Nephron progenitor cell (in vitro differentiated cells): ENCODE results near the gene DIS3L.
"Not testable (repeated sequence)": the region's sequence is repeated elsewhere in the genome, so short reads cannot be mapped to it uniquely, and the experiment has no call there.

ENCODE experiments used
- DNase-seq: peaks from one replicate; pipeline ENCODE4 v3.0.0; 2021
- H3K27ac Mint-ChIP-seq: 2 replicates; pipeline ENCODE4 v1.8.0; 2021; ENCODE audit warnings: mild to moderate bottlenecking, moderate library complexity, mixed read lengths
- H3K27me3 Mint-ChIP-seq: 2 replicates; pipeline ENCODE4 v1.8.0; 2021; ENCODE audit warnings: mild to moderate bottlenecking, low read depth, mixed read lengths; ENCODE audit not compliant: poor library complexity
- H3K36me3 Mint-ChIP-seq: 2 replicates; pipeline ENCODE4 v1.8.0; 2021; ENCODE audit warnings: low read depth, mixed read lengths
- H3K4me1 Mint-ChIP-seq: 2 replicates; pipeline ENCODE4 v1.8.0; 2021; ENCODE audit warnings: mixed read lengths
- H3K4me3 Mint-ChIP-seq: 2 replicates; pipeline ENCODE4 v1.8.0; 2021; ENCODE audit warnings: mild to moderate bottlenecking, moderate library complexity, mixed read lengths
- H3K9me3 Mint-ChIP-seq: 2 replicates; pipeline ENCODE4 v1.8.0; 2021; ENCODE audit warnings: mild to moderate bottlenecking, moderate library complexity, mixed read lengths
- CTCF ChIP-seq: fragments of 200-600 bp; sonication (generic); IDR thresholded peaks from 2 replicates; pipeline ENCODE4 v1.5.0; 2021; ENCODE audit warnings: antibody characterized with exemption

DIS3L gene

DNA sequence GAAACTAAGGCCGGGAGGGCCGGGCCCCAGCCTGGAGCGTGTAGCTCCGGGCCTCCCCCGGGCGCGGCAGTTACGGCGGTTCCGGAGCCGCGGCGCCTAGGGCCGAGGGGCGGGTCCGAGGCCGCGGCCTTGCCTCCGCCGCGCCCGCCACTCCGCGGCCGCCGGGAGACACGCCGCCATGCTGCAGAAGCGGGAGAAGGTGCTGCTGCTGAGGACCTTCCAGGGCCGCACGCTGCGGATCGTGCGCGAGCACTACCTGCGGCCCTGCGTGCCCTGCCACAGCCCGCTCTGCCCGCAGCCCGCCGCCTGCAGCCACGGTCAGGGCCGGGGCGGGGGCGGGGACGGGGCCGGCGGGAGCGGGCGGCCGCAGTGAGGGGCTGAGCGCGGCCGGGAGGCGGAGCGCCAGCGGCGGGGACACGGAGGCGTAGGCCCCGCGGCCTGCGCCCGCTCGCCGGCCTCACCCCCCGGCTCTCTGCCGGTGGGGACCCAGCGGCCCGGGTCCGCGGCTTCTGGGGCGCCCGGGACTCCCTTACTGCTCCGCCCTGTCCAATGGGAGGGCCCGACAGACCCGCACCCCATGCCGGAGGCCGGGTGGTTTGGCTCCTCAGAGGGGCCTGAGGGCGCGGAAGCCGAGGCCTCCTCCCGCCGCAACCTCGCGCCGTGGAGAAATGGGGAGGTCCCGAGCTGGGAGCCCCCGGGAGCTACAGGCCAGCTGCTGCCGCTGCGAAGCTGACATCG is at the start of gene DIS3L:
Gene DIS3L, plus strand, starts transcription at position 150 of the 738 bp plus-strand sequence. Its CDS starts 29 bp downstream, at position 179.
- peaks cover 13% of the 10 kb centered on the region for H3K27me3 Mint-ChIP-seq
- H3K9me3 Mint-ChIP-seq, result no peaks in the 10 kb centered on the region
- no peak for TF ChIP-seq CTCF
- peaks cover 7% of the 10 kb centered on the region for H3K36me3 Mint-ChIP-seq
- DNase-seq, result peak; percentile 72
- peaks cover 37% of the 10 kb centered on the region for H3K4me1 Mint-ChIP-seq
- peak within 1 kb of the TSS; percentile 86 for H3K4me3 Mint-ChIP-seq
- peak within 1 kb of the TSS; percentile 83 for H3K27ac Mint-ChIP-seq

- not testable (repeated sequence) for H3K27ac Mint-ChIP-seq, H3K4me3 Mint-ChIP-seq, DNase-seq, H3K9me3 Mint-ChIP-seq, H3K36me3 Mint-ChIP-seq
- Mint-ChIP-seq H3K4me1 (peaks cover 10% of the 10 kb centered on the region), H3K27me3 (peaks cover 70% of the 10 kb centered on the region)
These were observed 47.5 kb upstream of the DIS3L start for GRCh38 chr15:66245832-66246231.

DNA sequence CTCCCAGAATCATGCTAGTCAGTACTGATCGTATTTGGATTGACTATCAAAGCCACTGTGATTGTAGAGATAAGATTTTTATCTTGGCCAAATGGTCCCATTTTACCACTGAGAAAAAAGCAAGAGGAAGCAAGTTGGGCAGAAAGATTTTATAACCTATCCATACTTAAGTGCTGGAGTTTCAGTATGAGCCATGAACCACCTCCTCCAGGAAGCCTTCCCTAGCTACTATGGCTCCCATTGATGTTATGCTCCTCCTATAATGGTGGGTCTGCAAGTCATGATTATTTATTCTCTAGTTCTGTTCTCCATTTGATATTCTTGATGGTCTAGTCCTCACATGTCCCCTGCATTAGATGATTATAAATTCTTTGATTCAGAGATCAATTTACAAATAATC is 46.4 kb upstream of the DIS3L start:
- H3K4me3 Mint-ChIP-seq, result no peak overlapping the region
- H3K27me3 Mint-ChIP-seq, result peaks cover 74% of the 10 kb centered on the region
- H3K4me1 Mint-ChIP-seq, result peaks cover 5% of the 10 kb centered on the region
- H3K9me3 Mint-ChIP-seq, result no peaks in the 10 kb centered on the region
- no peak for DNase-seq
- no peak overlapping the region for H3K27ac Mint-ChIP-seq
- TF ChIP-seq CTCF, result no peak
- H3K36me3 Mint-ChIP-seq, result no peaks in the 10 kb centered on the region

DNA sequence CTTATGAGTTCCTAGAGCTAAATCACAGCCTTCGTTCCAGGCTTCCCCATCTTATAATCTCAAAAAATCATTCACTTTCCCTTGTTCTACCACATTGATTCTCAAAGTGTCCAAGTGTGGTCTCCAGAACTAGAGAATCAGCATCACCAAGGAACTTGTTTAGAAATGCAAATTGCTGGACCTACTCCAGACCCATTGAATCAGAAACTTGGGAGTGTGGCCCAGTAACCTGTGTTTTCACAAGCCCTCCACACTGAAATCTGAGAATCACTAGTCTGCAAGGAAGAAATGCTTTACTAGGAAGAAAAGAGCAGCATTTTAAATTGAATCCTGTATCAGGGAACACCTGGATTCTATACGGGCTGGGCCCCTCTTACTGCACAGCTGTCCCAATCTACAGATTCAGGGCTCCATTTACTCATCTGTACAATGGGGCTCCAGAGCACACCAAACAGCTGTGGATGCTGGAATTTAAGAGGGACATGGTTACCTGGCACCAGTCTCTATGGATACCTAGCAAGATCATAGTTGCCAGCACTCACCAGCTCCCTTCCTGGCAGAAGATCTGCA is 43.7 kb upstream of the DIS3L start:
- TF ChIP-seq CTCF, result no peak
- H3K27ac Mint-ChIP-seq, result no peak overlapping the region
- no peaks in the 10 kb centered on the region for H3K36me3 Mint-ChIP-seq
- DNase-seq, result no peak
- no peak overlapping the region for H3K4me3 Mint-ChIP-seq
- H3K9me3 Mint-ChIP-seq, result no peaks in the 10 kb centered on the region
- peaks cover 17% of the 10 kb centered on the region for H3K4me1 Mint-ChIP-seq
- peaks cover 88% of the 10 kb centered on the region for H3K27me3 Mint-ChIP-seq

DNA sequence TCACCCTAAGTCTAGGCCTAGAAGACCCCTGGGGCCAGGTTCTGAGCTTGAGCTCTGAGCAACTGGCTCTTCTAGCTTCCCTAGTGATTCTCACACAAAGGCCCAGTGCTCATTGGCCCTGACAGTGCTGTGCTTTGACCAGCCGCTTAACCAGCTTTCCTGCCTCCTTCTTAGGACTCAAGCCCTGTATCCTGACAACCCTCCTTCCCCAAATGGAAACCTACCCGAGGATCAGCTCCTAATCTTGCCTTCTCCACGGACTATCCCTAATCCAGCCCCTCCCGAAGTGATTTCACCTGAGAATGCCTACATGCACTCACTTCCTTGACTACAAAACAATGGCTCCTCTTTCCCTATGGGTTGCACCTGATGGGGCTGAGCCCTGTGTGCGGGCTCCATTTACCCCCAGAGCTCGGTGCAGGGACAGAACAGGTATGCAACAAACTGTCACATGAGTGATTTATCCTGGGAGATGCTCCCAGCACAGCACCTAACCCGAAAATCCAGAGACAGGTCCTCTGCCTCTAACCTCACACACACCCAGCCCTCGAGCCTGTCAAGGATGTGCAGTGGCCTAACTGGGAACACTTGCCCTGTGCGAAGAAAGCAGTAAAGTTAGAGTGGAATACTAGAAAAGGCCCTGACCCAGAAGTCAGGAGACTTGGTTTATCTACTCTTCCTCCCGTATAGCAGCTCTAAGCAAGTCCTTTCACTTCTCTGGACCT is 42.1 kb upstream of the DIS3L start:
- Mint-ChIP-seq H3K9me3 (no peaks in the 10 kb centered on the region), H3K27me3 (peaks cover 93% of the 10 kb centered on the region), H3K36me3 (no peaks in the 10 kb centered on the region), H3K4me1 (peaks cover 19% of the 10 kb centered on the region), H3K27ac (no peak overlapping the region), H3K4me3 (peak overlapping the region; percentile 69)
- no peak for DNase-seq
- no peak for TF ChIP-seq CTCF
